Measurements from ENCODE around the gene QPCT.

The QPCT gene

GRCh38 chr2:37326285-37326684 is 18.1 kb upstream of the QPCT start:
- H3K4me3 ChIP-seq (ENCODE audit: low read depth in 1 of 2, low read length in 1 of 2): no peak overlapping the region
- no peak overlapping the region for H3K27ac ChIP-seq
- no peaks in the 10 kb centered on the region for H3K36me3 ChIP-seq
- peaks cover 19 to 27% of the 10 kb centered on the region in 2 experiments for H3K4me1 ChIP-seq (ENCODE audit: control insufficient read depth in 1 of 2, insufficient read depth in 1 of 2, low read depth in 1 of 2, low read length in 1 of 2)
- peaks cover 66% of the 10 kb centered on the region for H3K27me3 ChIP-seq
- TF ChIP-seq CTCF (IDR thresholded peaks at IDR 0.05): no peak
- H3K9me3 ChIP-seq: no peaks in the 10 kb centered on the region

GRCh38 chr2:37326866-37327634 is 17.4 kb upstream of the QPCT start:
- Histone ChIP-seq H3K27me3 (peaks cover 61% of the 10 kb centered on the region), H3K27ac (no peak overlapping the region), H3K36me3 (no peaks in the 10 kb centered on the region), H3K9me3 (no peaks in the 10 kb centered on the region), H3K4me3 (ENCODE audit: low read depth in 1 of 2, low read length in 1 of 2) (no peak overlapping the region), H3K4me1 (ENCODE audit: control insufficient read depth in 1 of 2, insufficient read depth in 1 of 2, low read depth in 1 of 2, low read length in 1 of 2) (peaks cover 19 to 27% of the 10 kb centered on the region in 2 experiments)
- no peak for TF ChIP-seq CTCF (IDR thresholded peaks at IDR 0.05)

GRCh38 chr2:37330681-37331080 is 13.7 kb upstream of the QPCT start:
- Histone ChIP-seq H3K27ac (no peak overlapping the region), H3K4me1 (ENCODE audit: control insufficient read depth in 1 of 2, insufficient read depth in 1 of 2, low read depth in 1 of 2, low read length in 1 of 2) (peaks cover 3 to 8% of the 10 kb centered on the region in 2 experiments), H3K27me3 (peaks cover 27% of the 10 kb centered on the region), H3K4me3 (ENCODE audit: low read depth in 1 of 2, low read length in 1 of 2) (no peak overlapping the region), H3K36me3 (no peaks in the 10 kb centered on the region), H3K9me3 (no peaks in the 10 kb centered on the region)
- no peak for TF ChIP-seq CTCF (IDR thresholded peaks at IDR 0.05)

- Histone ChIP-seq H3K27ac (no peak overlapping the region), H3K9me3 (no peaks in the 10 kb centered on the region), H3K4me3 (ENCODE audit: low read depth in 1 of 2, low read length in 1 of 2) (no peak overlapping the region), H3K27me3 (peaks cover 8% of the 10 kb centered on the region), H3K36me3 (no peaks in the 10 kb centered on the region), H3K4me1 (ENCODE audit: control insufficient read depth in 1 of 2, insufficient read depth in 1 of 2, low read depth in 1 of 2, low read length in 1 of 2) (peaks cover 3 to 8% of the 10 kb centered on the region in 2 experiments)
- TF ChIP-seq CTCF (IDR thresholded peaks at IDR 0.05): no peak
Observed at GRCh38 chr2:37332560-37332959, 11.9 kb upstream of the QPCT start.

GRCh38 chr2:37333256-37333655 is 11.2 kb upstream of the QPCT start:
- Histone ChIP-seq H3K4me1 (ENCODE audit: control insufficient read depth in 1 of 2, insufficient read depth in 1 of 2, low read depth in 1 of 2, low read length in 1 of 2) (peaks cover 3 to 8% of the 10 kb centered on the region in 2 experiments), H3K36me3 (no peaks in the 10 kb centered on the region), H3K27me3 (peaks cover 2% of the 10 kb centered on the region), H3K4me3 (ENCODE audit: low read depth in 1 of 2, low read length in 1 of 2) (no peak overlapping the region), H3K27ac (no peak overlapping the region), H3K9me3 (no peaks in the 10 kb centered on the region)
- TF ChIP-seq CTCF (IDR thresholded peaks at IDR 0.05): no peak

Measured in neutrophil (primary cell).